Thyroid gland (tissue), 4 donors: ENCODE measurements around the gene ENTPD7. TPM values are rescaled to one million over a fixed set of nuclear protein-coding genes. Genes with fewer than 3 reads are reported as not detected.

Source experiments
- DNase-seq, 2 donors: peaks; one replicate each; pipeline ENCODE4 v3.0.0-alpha.2; 2019
- H3K27ac ChIP-seq, 3 donors: fragments of 200-600 bp; sonication (generic); 1 replicate in 2 of 3; 2 replicates in 1 of 3; pipeline ENCODE4 v1.5.1; 2016 to 2019; ENCODE audit warnings: mild to moderate bottlenecking in 1 of 3, moderate library complexity in 1 of 3
- H3K27me3 ChIP-seq: fragments of 200-600 bp; sonication (generic); one replicate; pipeline ENCODE4 v1.5.1; 2019
- H3K36me3 ChIP-seq, 2 donors: fragments of 200-600 bp; sonication (generic); one replicate each; pipeline ENCODE4 v1.5.1; 2016 to 2019
- H3K4me1 ChIP-seq, 2 donors: fragments of 200-600 bp; sonication (generic); one replicate each; pipeline ENCODE4 v1.5.1; 2017 to 2019
- H3K4me3 ChIP-seq, 3 donors: fragments of 200-600 bp; sonication (generic); replicated peaks in 1 of 3; 1 replicate in 2 of 3; 2 replicates in 1 of 3; pipeline ENCODE4 v1.5.1; 2016; ENCODE audit warnings: mild to moderate bottlenecking in 1 of 3
- H3K9me3 ChIP-seq: fragments of 200-600 bp; sonication (generic); one replicate; pipeline ENCODE4 v1.5.1; 2017
- CTCF ChIP-seq, 6 experiments: fragments of 200-600 bp in 3 of 6; fragments of 450-650 bp in 3 of 6; sonication (generic) in 3 of 6; IDR thresholded peaks; one replicate each; pipeline ENCODE4 v1.5.1; 2016 to 2019; ENCODE audit warnings: antibody characterized with exemption in 6 of 6, mild to moderate bottlenecking in 2 of 6, inconsistent platforms in 1 of 6, moderate library complexity in 1 of 6
- POLR2A ChIP-seq, 2 donors: fragments of 450-650 bp; IDR thresholded peaks; one replicate each; pipeline ENCODE4 v1.6.1; 2017; ENCODE audit warnings: antibody characterized with exemption in 2 of 2, mild to moderate bottlenecking in 2 of 2, moderate library complexity in 1 of 2
- WGBS, 2 donors: methylation state at CpG; one replicate each; pipeline ENCODE4 v1.1.5; 2017; 5-methylcytosine and 5-hydroxymethylcytosine counted together
- intact Hi-C: fragments of 100-400 bp; cut with DNase I; formaldehyde crosslinking; loops from one replicate; pipeline ENCODE4 v1.15.1; 2023
- total RNA-seq, 4 donors: library from RNA; depleted of rRNA; stranded (reverse); fragments of >200 nt; gene quantifications; one replicate each; pipeline ENCODE4 v1.2.3, GENCODE V29; 2016

The ENTPD7 gene
- 10 to 100 TPM in 2 of 4 donors, 1 to 10 TPM in 2; 7.8 to 13.7 (median 10.2) TPM for total RNA-seq

GRCh38 chr10:99659031-99659867 lies at the start of gene ENTPD7:
ENTPD7 (plus strand) TSS chr10:99659509; CDS start chr10:99659957, 448 bp downstream.
- TF ChIP-seq CTCF (IDR thresholded peaks at IDR 0.05) (peak in 4 of 6 experiments; percentile 26 to 45 (median 32)), POLR2A (IDR thresholded peaks at IDR 0.05) (peak in 1 of 2 donors; percentile 55)
- Histone ChIP-seq H3K4me3 (peak within 1 kb of the TSS; percentile 56 to 91 (median 63)), H3K4me1 (peaks cover 0 to 6% of the 10 kb centered on the region in 2 donors), H3K9me3 (no peaks in the 10 kb centered on the region), H3K36me3 (no peaks in the 10 kb centered on the region), H3K27ac (peak within 1 kb of the TSS in 1 of 3 donors; percentile 52), H3K27me3 (no peaks in the 10 kb centered on the region)
- intact Hi-C loops: no loop called here
- 1% methylated on average over 21 to 35 of the region's 71 CpGs for WGBS, 2 donors
- peak; percentile 96 to 97 for DNase-seq

GRCh38 chr10:99610221-99610620 lies 49.1 kb upstream of the ENTPD7 start:
- TF ChIP-seq CTCF (IDR thresholded peaks at IDR 0.05) (no peak), POLR2A (IDR thresholded peaks at IDR 0.05) (no peak)
- WGBS, 2 donors: 88 to 94% methylated on average over 3 of the region's 3 CpGs
- Histone ChIP-seq H3K4me1 (no peaks in the 10 kb centered on the region), H3K27ac (no peak overlapping the region), H3K27me3 (no peaks in the 10 kb centered on the region), H3K9me3 (no peaks in the 10 kb centered on the region), H3K4me3 (no peak overlapping the region), H3K36me3 (peaks cover 6 to 7% of the 10 kb centered on the region in 2 donors)
- intact Hi-C loops: loop anchor here (5.0 kb wide), 2 partner anchors 178 to 218 kb away; partner anchors contain the start of gene GOT1
- no peak for DNase-seq

GRCh38 chr10:99611326-99611725 lies 48.0 kb upstream of the ENTPD7 start:
- H3K27me3 ChIP-seq: no peaks in the 10 kb centered on the region
- intact Hi-C loops: loop anchor here (5.0 kb wide), 2 partner anchors 179 to 219 kb away; partner anchors contain the start of gene GOT1
- WGBS, 2 donors: 77 to 86% methylated on average over 4 of the region's 4 CpGs
- no peak for TF ChIP-seq CTCF (IDR thresholded peaks at IDR 0.05)
- no peak for TF ChIP-seq POLR2A (IDR thresholded peaks at IDR 0.05)
- H3K4me3 ChIP-seq: no peak overlapping the region
- H3K27ac ChIP-seq: no peak overlapping the region
- H3K36me3 ChIP-seq: peaks cover 6 to 7% of the 10 kb centered on the region in 2 donors
- no peak for DNase-seq
- no peaks in the 10 kb centered on the region for H3K4me1 ChIP-seq
- H3K9me3 ChIP-seq: no peaks in the 10 kb centered on the region

- H3K36me3 ChIP-seq: peaks cover 6 to 7% of the 10 kb centered on the region in 2 donors
- H3K9me3 ChIP-seq: no peaks in the 10 kb centered on the region
- TF ChIP-seq POLR2A (IDR thresholded peaks at IDR 0.05) (no peak), CTCF (IDR thresholded peaks at IDR 0.05) (peak; percentile 43 to 85 (median 75))
- WGBS, 2 donors: 27 to 32% methylated on average over 7 of the region's 7 CpGs
- no peaks in the 10 kb centered on the region for H3K27me3 ChIP-seq
- peak; percentile 2 to 6 for DNase-seq
- no peak overlapping the region for H3K4me3 ChIP-seq
- H3K4me1 ChIP-seq: peaks cover 1 to 5% of the 10 kb centered on the region in 2 donors
- intact Hi-C loops: loop anchor here (5.0 kb wide), 2 partner anchors 180 to 220 kb away; partner anchors contain the start of gene GOT1
- H3K27ac ChIP-seq: no peak overlapping the region
Measured at GRCh38 chr10:99612167-99612831, 47.0 kb upstream of the ENTPD7 start.
